ENCODE results near the gene TLR6. TPM values are rescaled to one million over a fixed set of nuclear protein-coding genes. Genes with fewer than 3 reads are reported as not detected.

TLR6 gene
- total and polyA plus RNA-seq, 3 donors from 2014 or later: 0.47 to 1.8 (median 1.2) TPM

- no peaks in the 10 kb centered on the region for H3K4me1 ChIP-seq
- no peaks in the 10 kb centered on the region for H3K27me3 ChIP-seq
- no peak overlapping the region for H3K27ac ChIP-seq
- H3K4me3 ChIP-seq: no peak overlapping the region
- H3K36me3 ChIP-seq (ENCODE audit: low read depth, missing control alignments): no peaks in the 10 kb centered on the region
- intact Hi-C loops (cut with DNase I; ENCODE audit: low total_unique reads): no loop called here
- 86 to 95% methylated on average over 2 of the region's 2 CpGs for WGBS, 2 donors
- no peaks in the 10 kb centered on the region for H3K9me3 ChIP-seq
- TF ChIP-seq CTCF (IDR thresholded peaks at IDR 0.05): no peak
- no peak for TF ChIP-seq POLR2A (IDR thresholded peaks at IDR 0.05)
- no peak for DNase-seq
Observed at GRCh38 chr4:38775326-38775725, 81.3 kb downstream of the TLR6 start.

GRCh38 chr4:38774181-38774955, 82.2 kb downstream of the TLR6 start:
- intact Hi-C loops (cut with DNase I; ENCODE audit: low total_unique reads): no loop called here
- no peaks in the 10 kb centered on the region for H3K36me3 ChIP-seq (ENCODE audit: low read depth, missing control alignments)
- DNase-seq: no peak
- H3K4me3 ChIP-seq: no peak overlapping the region
- H3K27me3 ChIP-seq: no peaks in the 10 kb centered on the region
- TF ChIP-seq CTCF (IDR thresholded peaks at IDR 0.05) (no peak), POLR2A (IDR thresholded peaks at IDR 0.05) (no peak)
- no peak overlapping the region for H3K27ac ChIP-seq
- WGBS, 2 donors: 89 to 90% methylated on average over 8 of the region's 8 CpGs
- no peaks in the 10 kb centered on the region for H3K4me1 ChIP-seq
- H3K9me3 ChIP-seq: no peaks in the 10 kb centered on the region

MicroRNA genes within 50 kb of the gene (microRNA counts, 767-probe panel; counts per million panel counts)
- microRNA hsa-miR-574-3p (6,186 to 7,663 counts per million in 2 donors), microRNA hsa-miR-574-5p (6,281 to 6,406 counts per million in 2 donors)

Small RNA genes lying within 50 kb of the gene (microRNA-seq; reads per million reads assigned to microRNA genes)
- 1,108 to 1,114 reads per million in 2 donors for gene MIR574 (ENCODE audit: borderline number of aligned reads in 2 of 2, borderline replicate concordance in 1 of 2)

Small RNA genes lying within 50 kb of the gene (small RNA-seq; reads per million reads assigned to genes)
- gene MIR574: 4.2 to 13.4 reads per million in 2 donors

Other genes with a start within 250 kb of the TLR6 start
- 10 to 100 TPM; 21.2 to 24.6 TPM for gene KLF3, start 192.6 kb downstream of the TLR6 start, total RNA-seq
- 16.4 TPM for gene KLF3, start 192.6 kb downstream of the TLR6 start, polyA plus RNA-seq (ENCODE audit: insufficient read depth, low read depth, low replicate concordance)
- gene TLR10, start 73.8 kb downstream of the TLR6 start, total RNA-seq: under 1 TPM in 1 of 2 donors, not detected in 1; 0.06 TPM
- 0.21 TPM for gene TLR10, start 73.8 kb downstream of the TLR6 start, polyA plus RNA-seq (ENCODE audit: insufficient read depth, low read depth, low replicate concordance)
- gene TLR1, start 52.0 kb downstream of the TLR6 start, total RNA-seq: 1 to 10 TPM; 2.8 to 5.5 TPM
- 2.8 TPM for gene TLR1, start 52.0 kb downstream of the TLR6 start, polyA plus RNA-seq (ENCODE audit: insufficient read depth, low read depth, low replicate concordance)
- gene FAM114A1, start 11.0 kb upstream of the TLR6 start, total RNA-seq: 10 to 100 TPM; 76.5 to 96.2 TPM
- 30.9 TPM for gene FAM114A1, start 11.0 kb upstream of the TLR6 start, polyA plus RNA-seq (ENCODE audit: insufficient read depth, low read depth, low replicate concordance)
- not detected for gene TMEM156, start 175.6 kb upstream of the TLR6 start, total RNA-seq
- 0.86 TPM for gene TMEM156, start 175.6 kb upstream of the TLR6 start, polyA plus RNA-seq (ENCODE audit: insufficient read depth, low read depth, low replicate concordance)
- 10 to 100 TPM; 11.0 to 14.4 TPM for gene KLHL5, start 205.4 kb upstream of the TLR6 start, total RNA-seq
- 20.9 TPM for gene KLHL5, start 205.4 kb upstream of the TLR6 start, polyA plus RNA-seq (ENCODE audit: insufficient read depth, low read depth, low replicate concordance)

Measured in testis (tissue), 3 donors.